Measurements from ENCODE around the gene MITF.

The MITF gene

GRCh38 chr3:69853027-69853426, 113.8 kb downstream of the MITF start:
- H3K4me1 ChIP-seq (ENCODE audit: control insufficient read depth, insufficient read depth, low read length), result no peaks in the 10 kb centered on the region
- H3K27ac ChIP-seq (ENCODE audit: insufficient read depth, low read depth, low read length, poor library complexity, severe bottlenecking), result no peak overlapping the region
- no peak overlapping the region for H3K4me3 ChIP-seq (ENCODE audit: insufficient read depth, low read depth, low read length)
- no peaks in the 10 kb centered on the region for H3K36me3 ChIP-seq (ENCODE audit: control insufficient read depth, insufficient read depth, low read length)
- 91 to 95% methylated on average over 3 of the region's 3 CpGs for WGBS, 2 experiments
- no peaks in the 10 kb centered on the region for H3K9me3 ChIP-seq (ENCODE audit: control insufficient read depth, low read length)
- H3K27me3 ChIP-seq (ENCODE audit: control insufficient read depth, insufficient read depth, low read length, poor library complexity, severe bottlenecking), result no peaks in the 10 kb centered on the region

- WGBS, 2 experiments, result 89 to 91% methylated on average over 3 of the region's 5 CpGs
These were observed 116.3 kb downstream of the MITF start for GRCh38 chr3:69855436-69856162.

GRCh38 chr3:69856965-69857705, 117.9 kb downstream of the MITF start:
- Histone ChIP-seq H3K27me3 (ENCODE audit: control insufficient read depth, insufficient read depth, low read length, poor library complexity, severe bottlenecking) (no peaks in the 10 kb centered on the region), H3K36me3 (ENCODE audit: control insufficient read depth, insufficient read depth, low read length) (no peaks in the 10 kb centered on the region), H3K27ac (ENCODE audit: insufficient read depth, low read depth, low read length, poor library complexity, severe bottlenecking) (no peak overlapping the region), H3K9me3 (ENCODE audit: control insufficient read depth, low read length) (no peaks in the 10 kb centered on the region), H3K4me3 (ENCODE audit: insufficient read depth, low read depth, low read length) (no peak overlapping the region), H3K4me1 (ENCODE audit: control insufficient read depth, insufficient read depth, low read length) (no peaks in the 10 kb centered on the region)
- 87 to 96% methylated on average over 3 of the region's 3 CpGs for WGBS, 2 experiments

More at GRCh38 chr3:69855436-69856162, 116.3 kb downstream of the MITF start:
- Histone ChIP-seq H3K27me3 (ENCODE audit: control insufficient read depth, insufficient read depth, low read length, poor library complexity, severe bottlenecking) (no peaks in the 10 kb centered on the region), H3K36me3 (ENCODE audit: control insufficient read depth, insufficient read depth, low read length) (no peaks in the 10 kb centered on the region), H3K4me3 (ENCODE audit: insufficient read depth, low read depth, low read length) (no peak overlapping the region), H3K4me1 (ENCODE audit: control insufficient read depth, insufficient read depth, low read length) (no peaks in the 10 kb centered on the region), H3K9me3 (ENCODE audit: control insufficient read depth, low read length) (no peaks in the 10 kb centered on the region), H3K27ac (ENCODE audit: insufficient read depth, low read depth, low read length, poor library complexity, severe bottlenecking) (no peak overlapping the region)

GRCh38 chr3:69861556-69861955, 122.3 kb downstream of the MITF start:
- WGBS, 2 experiments, result 91 to 96% methylated on average over 3 of the region's 3 CpGs
- Histone ChIP-seq H3K36me3 (ENCODE audit: control insufficient read depth, insufficient read depth, low read length) (no peaks in the 10 kb centered on the region), H3K27ac (ENCODE audit: insufficient read depth, low read depth, low read length, poor library complexity, severe bottlenecking) (no peak overlapping the region), H3K4me3 (ENCODE audit: insufficient read depth, low read depth, low read length) (no peak overlapping the region), H3K4me1 (ENCODE audit: control insufficient read depth, insufficient read depth, low read length) (no peaks in the 10 kb centered on the region), H3K27me3 (ENCODE audit: control insufficient read depth, insufficient read depth, low read length, poor library complexity, severe bottlenecking) (no peaks in the 10 kb centered on the region), H3K9me3 (ENCODE audit: control insufficient read depth, low read length) (no peaks in the 10 kb centered on the region)

GRCh38 chr3:69864141-69864540, 124.9 kb downstream of the MITF start:
- Histone ChIP-seq H3K4me3 (ENCODE audit: insufficient read depth, low read depth, low read length) (no peak overlapping the region), H3K27ac (ENCODE audit: insufficient read depth, low read depth, low read length, poor library complexity, severe bottlenecking) (no peak overlapping the region), H3K36me3 (ENCODE audit: control insufficient read depth, insufficient read depth, low read length) (no peaks in the 10 kb centered on the region), H3K4me1 (ENCODE audit: control insufficient read depth, insufficient read depth, low read length) (no peaks in the 10 kb centered on the region), H3K9me3 (ENCODE audit: control insufficient read depth, low read length) (no peaks in the 10 kb centered on the region), H3K27me3 (ENCODE audit: control insufficient read depth, insufficient read depth, low read length, poor library complexity, severe bottlenecking) (no peaks in the 10 kb centered on the region)
- 94 to 98% methylated on average over 3 of the region's 3 CpGs for WGBS, 2 experiments

- Histone ChIP-seq H3K36me3 (ENCODE audit: control insufficient read depth, insufficient read depth, low read length) (no peaks in the 10 kb centered on the region), H3K4me1 (ENCODE audit: control insufficient read depth, insufficient read depth, low read length) (no peaks in the 10 kb centered on the region), H3K27me3 (ENCODE audit: control insufficient read depth, insufficient read depth, low read length, poor library complexity, severe bottlenecking) (no peaks in the 10 kb centered on the region), H3K27ac (ENCODE audit: insufficient read depth, low read depth, low read length, poor library complexity, severe bottlenecking) (no peak overlapping the region), H3K9me3 (ENCODE audit: control insufficient read depth, low read length) (no peaks in the 10 kb centered on the region), H3K4me3 (ENCODE audit: insufficient read depth, low read depth, low read length) (no peak overlapping the region)
- WGBS, 2 experiments, result 83 to 97% methylated on average over 1 to 2 of the region's 2 CpGs
These were observed 125.5 kb downstream of the MITF start for GRCh38 chr3:69864766-69865165.

GRCh38 chr3:69865925-69866679, 126.8 kb downstream of the MITF start:
- Histone ChIP-seq H3K36me3 (ENCODE audit: control insufficient read depth, insufficient read depth, low read length) (no peaks in the 10 kb centered on the region), H3K4me1 (ENCODE audit: control insufficient read depth, insufficient read depth, low read length) (no peaks in the 10 kb centered on the region), H3K4me3 (ENCODE audit: insufficient read depth, low read depth, low read length) (no peak overlapping the region), H3K9me3 (ENCODE audit: control insufficient read depth, low read length) (no peaks in the 10 kb centered on the region), H3K27me3 (ENCODE audit: control insufficient read depth, insufficient read depth, low read length, poor library complexity, severe bottlenecking) (no peaks in the 10 kb centered on the region), H3K27ac (ENCODE audit: insufficient read depth, low read depth, low read length, poor library complexity, severe bottlenecking) (no peak overlapping the region)
- 86 to 88% methylated on average over 10 of the region's 10 CpGs for WGBS, 2 experiments

- Histone ChIP-seq H3K36me3 (ENCODE audit: control insufficient read depth, insufficient read depth, low read length) (no peaks in the 10 kb centered on the region), H3K27me3 (ENCODE audit: control insufficient read depth, insufficient read depth, low read length, poor library complexity, severe bottlenecking) (no peaks in the 10 kb centered on the region), H3K4me3 (ENCODE audit: insufficient read depth, low read depth, low read length) (no peak overlapping the region), H3K9me3 (ENCODE audit: control insufficient read depth, low read length) (no peaks in the 10 kb centered on the region), H3K27ac (ENCODE audit: insufficient read depth, low read depth, low read length, poor library complexity, severe bottlenecking) (no peak overlapping the region), H3K4me1 (ENCODE audit: control insufficient read depth, insufficient read depth, low read length) (no peaks in the 10 kb centered on the region)
- 47 to 71% methylated on average over 1 of the region's 2 CpGs for WGBS, 2 experiments
These were observed 127.9 kb downstream of the MITF start for GRCh38 chr3:69866988-69867720.

- H3K27ac ChIP-seq (ENCODE audit: insufficient read depth, low read depth, low read length, poor library complexity, severe bottlenecking), result no peak overlapping the region
- 96 to 100% methylated on average over 1 to 2 of the region's 2 CpGs for WGBS, 2 experiments
These were observed 128.8 kb downstream of the MITF start for GRCh38 chr3:69867941-69868505.

More at GRCh38 chr3:69867941-69868505, 128.8 kb downstream of the MITF start:
- H3K4me1 ChIP-seq (ENCODE audit: control insufficient read depth, insufficient read depth, low read length), result no peaks in the 10 kb centered on the region
- H3K9me3 ChIP-seq (ENCODE audit: control insufficient read depth, low read length), result no peaks in the 10 kb centered on the region
- no peaks in the 10 kb centered on the region for H3K27me3 ChIP-seq (ENCODE audit: control insufficient read depth, insufficient read depth, low read length, poor library complexity, severe bottlenecking)
- no peaks in the 10 kb centered on the region for H3K36me3 ChIP-seq (ENCODE audit: control insufficient read depth, insufficient read depth, low read length)
- H3K4me3 ChIP-seq (ENCODE audit: insufficient read depth, low read depth, low read length), result no peak overlapping the region
